ENCODE measurements around the gene DERA. TPM values are rescaled to one million over a fixed set of nuclear protein-coding genes. Genes with fewer than 3 reads are reported as not detected.
"Not testable (repeated sequence)": the region's sequence is repeated elsewhere in the genome, so short reads cannot be mapped to it uniquely, and the experiment has no call there.

The DERA gene
- total RNA-seq, 1 donor from 2014 or later: 21.4 TPM

DNA sequence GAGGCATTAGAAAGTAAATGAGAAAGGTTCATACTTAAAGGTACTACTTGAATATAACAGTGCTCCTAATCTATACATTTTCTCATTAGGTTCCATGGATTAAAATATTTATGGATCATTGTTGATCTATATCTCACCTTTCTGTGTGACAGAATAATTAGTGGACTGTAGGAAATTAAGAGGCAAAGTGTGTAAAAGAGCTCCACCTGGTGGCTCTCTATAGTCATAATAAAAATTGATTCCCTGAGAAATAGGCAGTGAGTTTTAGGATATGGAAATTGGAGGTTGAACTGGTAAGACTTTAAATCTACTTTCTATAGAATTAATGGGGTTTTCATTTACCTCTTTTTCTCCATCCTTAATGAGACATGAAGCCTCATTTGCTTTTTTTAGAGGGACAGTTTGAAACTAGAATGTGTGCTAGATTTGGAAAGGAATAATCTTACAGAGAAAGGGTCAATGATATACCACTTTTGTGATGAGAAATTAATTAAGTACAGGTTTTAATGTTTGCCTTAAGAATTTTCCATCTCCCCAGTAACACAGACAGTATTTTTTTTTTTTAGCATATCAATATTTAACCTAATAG, 11.8 kb upstream of the DERA start:
- Histone ChIP-seq H3K4me3 (no peak overlapping the region), H3K36me3 (peaks cover 0 to 53% of the 10 kb centered on the region in 2 donors), H3K27me3 (no peaks in the 10 kb centered on the region), H3K27ac (no peak overlapping the region), H3K4me1 (no peaks in the 10 kb centered on the region), H3K9me3 (no peaks in the 10 kb centered on the region)
- TF ChIP-seq, protein P1, sequence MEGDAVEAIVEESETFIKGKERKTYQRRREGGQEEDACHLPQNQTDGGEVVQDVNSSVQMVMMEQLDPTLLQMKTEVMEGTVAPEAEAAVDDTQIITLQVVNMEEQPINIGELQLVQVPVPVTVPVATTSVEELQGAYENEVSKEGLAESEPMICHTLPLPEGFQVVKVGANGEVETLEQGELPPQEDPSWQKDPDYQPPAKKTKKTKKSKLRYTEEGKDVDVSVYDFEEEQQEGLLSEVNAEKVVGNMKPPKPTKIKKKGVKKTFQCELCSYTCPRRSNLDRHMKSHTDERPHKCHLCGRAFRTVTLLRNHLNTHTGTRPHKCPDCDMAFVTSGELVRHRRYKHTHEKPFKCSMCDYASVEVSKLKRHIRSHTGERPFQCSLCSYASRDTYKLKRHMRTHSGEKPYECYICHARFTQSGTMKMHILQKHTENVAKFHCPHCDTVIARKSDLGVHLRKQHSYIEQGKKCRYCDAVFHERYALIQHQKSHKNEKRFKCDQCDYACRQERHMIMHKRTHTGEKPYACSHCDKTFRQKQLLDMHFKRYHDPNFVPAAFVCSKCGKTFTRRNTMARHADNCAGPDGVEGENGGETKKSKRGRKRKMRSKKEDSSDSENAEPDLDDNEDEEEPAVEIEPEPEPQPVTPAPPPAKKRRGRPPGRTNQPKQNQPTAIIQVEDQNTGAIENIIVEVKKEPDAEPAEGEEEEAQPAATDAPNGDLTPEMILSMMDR (IDR thresholded peaks at IDR 0.05): peak; percentile 34 to 49 (median 43)
- no peak for TF ChIP-seq POLR2A (IDR thresholded peaks at IDR 0.05)
- intact Hi-C loops (cut with DNase I): no loop called here
- DNase-seq (ENCODE audit: extremely low spot score in 2 of 2): no peak

DNA sequence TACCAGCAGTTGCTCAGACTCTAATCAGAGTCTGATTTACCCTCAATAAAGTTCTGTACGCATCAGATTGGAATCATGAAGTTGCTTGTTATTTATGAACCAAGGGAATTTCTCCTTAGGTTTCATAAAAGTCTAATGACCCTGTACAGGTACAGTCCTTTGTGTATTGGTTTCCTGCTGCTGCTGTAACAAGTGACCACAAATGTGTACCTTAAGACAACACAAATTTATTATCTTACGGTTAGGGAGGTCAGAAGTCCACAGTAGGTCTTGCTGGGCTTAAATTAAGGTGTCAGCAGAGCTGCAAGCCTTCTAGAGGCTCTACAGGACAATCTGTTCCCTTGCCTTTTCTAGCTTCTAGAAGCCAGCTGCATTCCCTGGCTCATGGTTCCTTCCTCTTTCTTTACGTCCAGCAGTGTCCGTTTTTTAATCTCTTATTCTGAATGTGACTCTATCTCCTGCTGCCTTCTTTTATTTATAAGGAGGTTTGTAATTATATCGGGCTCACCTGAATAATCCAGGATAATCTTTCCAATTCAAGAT, 6.7 kb upstream of the DERA start:
- intact Hi-C loops (cut with DNase I): no loop called here
- no peak overlapping the region for H3K4me3 ChIP-seq
- H3K36me3 ChIP-seq: peaks cover 0 to 45% of the 10 kb centered on the region in 2 donors
- H3K9me3 ChIP-seq: no peaks in the 10 kb centered on the region
- no peaks in the 10 kb centered on the region for H3K27me3 ChIP-seq
- no peaks in the 10 kb centered on the region for H3K4me1 ChIP-seq
- H3K27ac ChIP-seq: no peak overlapping the region
- DNase-seq (ENCODE audit: extremely low spot score in 2 of 2): no peak
- no peak for TF ChIP-seq POLR2AphosphoS5 (IDR thresholded peaks at IDR 0.05; ENCODE audit: insufficient read depth in 1 of 2, low read depth in 1 of 2)
- TF ChIP-seq, protein P1 (IDR thresholded peaks at IDR 0.05): no peak
- TF ChIP-seq POLR2A (IDR thresholded peaks at IDR 0.05): no peak

DNA sequence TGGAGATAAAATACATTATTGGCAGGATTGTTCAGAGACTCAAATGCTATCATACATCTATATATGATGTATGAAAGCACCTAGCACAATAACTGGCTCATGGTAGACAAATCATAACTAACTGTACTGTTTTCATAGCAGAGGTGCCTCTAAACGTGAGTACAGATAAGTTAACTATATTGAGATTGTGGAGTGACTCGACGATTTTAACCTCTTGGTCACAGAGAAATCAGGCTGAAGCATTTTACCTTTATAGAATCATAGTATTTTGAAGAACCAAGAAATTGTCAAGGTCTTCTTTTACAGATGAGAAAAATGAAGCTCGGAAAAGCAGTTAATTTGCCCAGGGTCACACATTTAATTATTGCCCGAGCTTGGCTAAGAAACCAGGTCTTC, 666 bp upstream of the DERA start:
- intact Hi-C loops (cut with DNase I): no loop called here
- no peaks in the 10 kb centered on the region for H3K9me3 ChIP-seq
- no peak for TF ChIP-seq POLR2AphosphoS5 (IDR thresholded peaks at IDR 0.05; ENCODE audit: insufficient read depth in 1 of 2, low read depth in 1 of 2)
- H3K27ac ChIP-seq: peak overlapping the region; percentile 92
- H3K36me3 ChIP-seq: peaks cover 0 to 7% of the 10 kb centered on the region in 2 donors
- no peaks in the 10 kb centered on the region for H3K27me3 ChIP-seq
- DNase-seq (ENCODE audit: extremely low spot score in 2 of 2): no peak
- H3K4me1 ChIP-seq: peaks cover 8% of the 10 kb centered on the region
- peak overlapping the region; percentile 51 to 80 for H3K4me3 ChIP-seq

DNA sequence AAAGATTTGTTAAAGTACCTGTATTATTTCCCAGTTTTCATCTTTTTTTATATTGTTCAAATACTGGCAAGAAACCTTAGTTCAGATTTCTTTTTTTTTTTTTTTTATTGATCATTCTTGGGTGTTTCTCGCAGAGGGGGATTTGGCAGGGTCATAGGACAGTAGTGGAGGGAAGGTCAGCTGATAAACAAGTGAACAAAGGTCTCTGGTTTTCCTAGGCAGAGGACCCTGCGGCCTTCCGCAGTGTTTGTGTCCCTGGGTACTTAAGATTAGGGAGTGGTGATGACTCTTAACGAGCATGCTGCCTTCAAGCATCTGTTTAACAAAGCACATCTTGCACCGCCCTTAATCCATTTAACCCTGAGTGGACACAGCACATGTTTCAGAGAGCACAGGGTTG, 799 bp downstream of the DERA start:
- intact Hi-C loops (cut with DNase I); H3K36me3 ChIP-seq; DNase-seq (ENCODE audit: extremely low spot score in 2 of 2); H3K4me1 ChIP-seq; H3K9me3 ChIP-seq; H3K27me3 ChIP-seq: not testable (repeated sequence)
- peak overlapping the region; percentile 51 to 80 for H3K4me3 ChIP-seq
- peak overlapping the region; percentile 92 for H3K27ac ChIP-seq

DNA sequence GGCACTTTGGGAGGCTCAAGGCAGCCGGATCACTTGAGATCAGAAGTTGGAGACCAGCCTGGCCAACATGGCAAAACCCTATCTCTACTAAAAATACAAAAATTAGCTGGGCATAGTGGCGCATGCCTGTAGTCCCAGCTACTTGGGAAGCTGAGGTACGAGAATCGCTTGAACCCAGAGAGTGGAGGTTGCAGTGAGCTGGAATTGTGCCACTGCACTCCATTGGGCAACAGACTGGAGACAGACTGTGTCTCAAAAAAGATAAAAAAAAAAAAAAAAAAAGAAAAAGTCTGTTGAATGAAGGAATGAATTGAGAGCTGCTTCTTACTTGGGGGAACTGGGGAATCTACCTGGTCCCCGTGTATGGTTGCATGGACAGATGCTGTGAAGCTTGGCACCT, 3.0 kb downstream of the DERA start:
- intact Hi-C loops (cut with DNase I); H3K4me1 ChIP-seq; DNase-seq (ENCODE audit: extremely low spot score in 2 of 2); H3K27me3 ChIP-seq; H3K36me3 ChIP-seq; H3K9me3 ChIP-seq; H3K27ac ChIP-seq; H3K4me3 ChIP-seq: not testable (repeated sequence)

DNA sequence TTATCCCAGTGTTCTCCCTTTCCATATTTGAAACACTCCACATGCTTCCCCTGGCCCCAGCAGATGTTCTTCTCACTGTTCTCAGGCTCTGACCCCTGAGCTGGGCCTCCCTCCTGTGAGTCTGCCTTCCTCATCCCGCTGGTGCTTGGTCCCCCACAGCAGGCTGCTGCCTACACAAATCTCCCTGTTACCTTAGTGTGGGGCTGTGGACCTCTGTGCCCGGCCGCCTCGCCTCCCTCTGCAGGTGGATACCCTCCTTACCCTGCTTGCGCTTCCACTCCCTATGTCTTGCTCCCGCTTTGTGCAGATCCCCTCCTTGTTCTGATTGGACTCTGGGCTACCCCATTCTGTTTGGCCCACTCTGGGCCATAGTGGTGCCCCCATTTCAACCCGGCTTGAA, 6.9 kb downstream of the DERA start:
- Histone ChIP-seq H3K4me1 (no peaks in the 10 kb centered on the region), H3K36me3 (no peaks in the 10 kb centered on the region), H3K27me3 (no peaks in the 10 kb centered on the region), H3K4me3 (no peak overlapping the region), H3K27ac (no peak overlapping the region), H3K9me3 (no peaks in the 10 kb centered on the region)
- no peak for DNase-seq (ENCODE audit: extremely low spot score in 2 of 2)
- intact Hi-C loops (cut with DNase I): no loop called here
- TF ChIP-seq POLR2AphosphoS5 (IDR thresholded peaks at IDR 0.05; ENCODE audit: insufficient read depth in 1 of 2, low read depth in 1 of 2): no peak
- no peak for TF ChIP-seq POLR2A (IDR thresholded peaks at IDR 0.05)
- TF ChIP-seq, protein P1 (IDR thresholded peaks at IDR 0.05): no peak

Data from vagina (tissue), 2 donors.